Activated naive CD4-positive, alpha-beta T cell treated with anti-CD3 and anti-CD28 coated beads for 36 hours (primary cell): ENCODE measurements around the gene PTPN6. TPM values are rescaled to one million over a fixed set of nuclear protein-coding genes. Genes with fewer than 3 reads are reported as not detected.

Source experiments
- CTCF ChIA-PET: fragments of 350-600 bp; sonication (Branson Sonifier 250); formaldehyde crosslinking; loops from one replicate; lab custom pipeline; 2021; ENCODE audit warnings: antibody characterized with exemption; lab: Charles Lee
- DNase-seq: peaks from one replicate; pipeline ENCODE4 v3.0.0-alpha.2; 2020
- H3K27ac Mint-ChIP-seq: one replicate; pipeline ENCODE4 v1.8.0; 2021; ENCODE audit warnings: mild to moderate bottlenecking, mixed read lengths
- H3K27me3 Mint-ChIP-seq: one replicate; pipeline ENCODE4 v1.8.0; 2021; ENCODE audit warnings: low read depth, mixed read lengths
- H3K36me3 Mint-ChIP-seq: one replicate; pipeline ENCODE4 v1.8.0; 2021; ENCODE audit warnings: low read depth, mixed read lengths
- H3K4me1 Mint-ChIP-seq: one replicate; pipeline ENCODE4 v1.8.0; 2021; ENCODE audit warnings: low read depth, mixed read lengths
- H3K4me3 Mint-ChIP-seq: one replicate; pipeline ENCODE4 v1.8.0; 2021; ENCODE audit warnings: mild to moderate bottlenecking, moderate library complexity, mixed read lengths
- H3K9me3 Mint-ChIP-seq: one replicate; pipeline ENCODE4 v1.8.0; 2021; ENCODE audit warnings: mixed read lengths
- intact Hi-C: fragments of 100-400 bp; cut with micrococcal nuclease; formaldehyde crosslinking; loops from one replicate; pipeline ENCODE4 v1.15.1; 2023
- total RNA-seq, 2 experiments: library from RNA; stranded (reverse); gene quantifications; one replicate each; pipeline ENCODE4 v1.2.3, GENCODE V29; 2021

Gene PTPN6
- total RNA-seq, 2 experiments from 2014 or later = 334 to 348 TPM

DNA sequence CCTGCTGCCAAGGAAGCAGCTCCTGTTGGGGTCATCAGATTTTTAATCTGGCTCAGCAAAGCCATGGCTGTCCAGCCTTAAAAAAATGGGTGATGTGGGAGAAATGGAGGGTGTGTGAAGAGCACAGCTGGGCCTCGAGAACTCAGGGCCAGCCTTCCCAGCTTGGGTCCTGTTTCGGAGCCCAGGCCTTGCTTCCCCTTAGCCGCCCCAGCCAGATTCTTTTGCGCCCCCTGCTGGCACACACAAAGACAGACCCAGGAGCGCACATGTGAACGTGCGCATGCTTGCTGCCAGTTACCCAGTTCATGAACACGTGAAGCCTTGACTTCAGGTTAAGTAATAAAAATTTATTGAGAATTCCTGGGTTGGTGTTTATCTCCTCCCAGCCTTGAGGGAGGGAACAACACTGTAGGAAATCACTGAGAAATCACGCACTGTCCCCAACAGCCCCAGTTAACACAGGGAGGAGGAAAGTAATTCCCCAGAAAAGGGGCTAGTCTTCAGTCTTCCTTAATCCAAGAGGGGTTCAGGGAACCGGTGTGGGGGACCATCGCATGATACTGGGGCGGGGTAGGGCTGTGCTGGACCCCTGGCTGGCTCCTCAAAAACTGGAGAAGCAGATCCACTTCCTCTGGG lies 14.0 kb downstream of the PTPN6 start:
- peak; percentile 95 for DNase-seq
- CTCF ChIA-PET = interaction anchor here (1.0 to 12.0 kb wide), 12 partner anchors 9 to 148 kb away, joined by 3 to 397 read pairs (median 4); partner anchors contain the start of genes C12orf57, PTPN6 and RNU7-1
- peak overlapping the region; percentile 93 for H3K27ac Mint-ChIP-seq
- no peak overlapping the region for H3K4me3 Mint-ChIP-seq
- no peaks in the 10 kb centered on the region for H3K9me3 Mint-ChIP-seq
- H3K36me3 Mint-ChIP-seq = peaks cover 52% of the 10 kb centered on the region
- intact Hi-C loops = loop anchor here (1.0 kb wide), 2 partner anchors 21 to 41 kb away; partner anchors contain the start of gene C12orf57
- peaks cover 81% of the 10 kb centered on the region for H3K4me1 Mint-ChIP-seq
- no peaks in the 10 kb centered on the region for H3K27me3 Mint-ChIP-seq

DNA sequence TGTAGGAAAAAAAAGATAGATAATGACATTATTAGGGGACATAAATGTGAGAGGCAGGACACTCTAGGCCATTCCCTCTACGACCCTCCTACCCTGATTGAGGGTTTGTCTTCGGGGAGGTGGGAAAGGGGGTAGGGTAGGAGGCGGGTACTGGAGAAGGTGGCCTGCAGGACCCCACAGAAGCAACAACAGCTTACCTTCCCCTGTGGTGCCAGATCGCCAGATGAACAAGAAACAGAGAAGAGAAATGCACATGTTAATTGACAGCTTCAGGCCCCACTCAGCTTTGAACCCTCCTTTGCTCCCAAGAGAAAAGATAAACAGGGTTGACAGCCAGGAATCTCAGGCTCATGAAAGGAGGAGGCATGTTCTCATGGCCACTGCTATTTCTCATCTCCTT lies 14.6 kb downstream of the PTPN6 start:
- H3K27ac Mint-ChIP-seq = peak overlapping the region; percentile 93
- DNase-seq = no peak
- CTCF ChIA-PET = interaction anchor here (1.1 to 12.0 kb wide), 4 partner anchors 8 to 74 kb away, joined by 3 to 397 read pairs (median 5); partner anchors contain the start of genes C12orf57, PTPN6 and RNU7-1
- intact Hi-C loops = loop anchor here (1.0 kb wide), 2 partner anchors 21 to 41 kb away; partner anchors contain the start of gene C12orf57
- peaks cover 49% of the 10 kb centered on the region for H3K36me3 Mint-ChIP-seq
- H3K4me3 Mint-ChIP-seq = no peak overlapping the region
- no peaks in the 10 kb centered on the region for H3K27me3 Mint-ChIP-seq
- no peaks in the 10 kb centered on the region for H3K9me3 Mint-ChIP-seq
- peaks cover 76% of the 10 kb centered on the region for H3K4me1 Mint-ChIP-seq

- peak overlapping the region; percentile 93 for H3K27ac Mint-ChIP-seq
- no peaks in the 10 kb centered on the region for H3K9me3 Mint-ChIP-seq
- DNase-seq = no peak
- H3K36me3 Mint-ChIP-seq = peaks cover 46% of the 10 kb centered on the region
- no peaks in the 10 kb centered on the region for H3K27me3 Mint-ChIP-seq
- H3K4me1 Mint-ChIP-seq = peaks cover 72% of the 10 kb centered on the region
- intact Hi-C loops = no loop called here
- CTCF ChIA-PET = interaction anchor here (0.7 to 12.0 kb wide), 6 partner anchors 8 to 75 kb away, joined by 3 to 397 read pairs (median 4); partner anchors contain the start of genes C12orf57, PTPN6 and RNU7-1
- peak overlapping the region; percentile 43 for H3K4me3 Mint-ChIP-seq
Measured at GRCh38 chr12:6966351-6966750, 15.2 kb downstream of the PTPN6 start.

GRCh38 chr12:6967651-6968100 lies 16.5 kb downstream of the PTPN6 start:
- Mint-ChIP-seq H3K36me3 (peaks cover 53% of the 10 kb centered on the region), H3K27ac (peak overlapping the region; percentile 63), H3K4me3 (no peak overlapping the region), H3K27me3 (no peaks in the 10 kb centered on the region), H3K9me3 (no peaks in the 10 kb centered on the region), H3K4me1 (peaks cover 70% of the 10 kb centered on the region)
- intact Hi-C loops = no loop called here
- no peak for DNase-seq
- CTCF ChIA-PET = interaction anchor here (0.6 to 2.7 kb wide), 4 partner anchors 22 to 178 kb away, joined by 3 to 41 read pairs (median 5); partner anchors contain the start of genes C12orf57 and RNU7-1

DNA sequence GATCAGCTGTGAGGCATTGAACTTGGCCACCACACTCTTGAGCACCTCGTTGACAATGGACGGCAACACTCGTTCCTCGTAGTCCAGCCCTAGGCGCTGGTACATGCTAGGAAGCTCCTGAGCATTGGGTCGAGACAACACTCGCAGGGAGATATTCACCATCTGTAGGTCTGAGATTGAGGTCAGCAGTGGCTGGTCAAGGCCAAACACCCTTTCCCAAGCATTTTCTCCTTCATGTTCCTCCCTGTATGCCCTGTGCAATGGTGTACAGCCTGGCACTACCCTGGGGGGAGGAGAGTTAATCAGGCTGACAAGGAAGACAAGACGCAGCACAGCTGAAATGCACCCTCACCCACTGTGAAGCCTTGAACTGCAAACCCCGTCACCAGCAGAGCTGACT lies 17.3 kb downstream of the PTPN6 start:
- CTCF ChIA-PET = interaction anchor here (0.8 to 2.7 kb wide), 6 partner anchors 9 to 144 kb away, joined by 3 to 41 read pairs (median 4); partner anchors contain the start of genes C12orf57 and RNU7-1
- peak overlapping the region; percentile 100 for H3K4me3 Mint-ChIP-seq
- H3K36me3 Mint-ChIP-seq = peaks cover 58% of the 10 kb centered on the region
- no peaks in the 10 kb centered on the region for H3K27me3 Mint-ChIP-seq
- no peaks in the 10 kb centered on the region for H3K9me3 Mint-ChIP-seq
- DNase-seq = no peak
- H3K27ac Mint-ChIP-seq = peak overlapping the region; percentile 99
- intact Hi-C loops = no loop called here
- peaks cover 73% of the 10 kb centered on the region for H3K4me1 Mint-ChIP-seq

GRCh38 chr12:6970096-6970527 lies 19.0 kb downstream of the PTPN6 start:
- H3K4me3 Mint-ChIP-seq = peak overlapping the region; percentile 100
- H3K36me3 Mint-ChIP-seq = peaks cover 66% of the 10 kb centered on the region
- H3K9me3 Mint-ChIP-seq = no peaks in the 10 kb centered on the region
- peaks cover 71% of the 10 kb centered on the region for H3K4me1 Mint-ChIP-seq
- H3K27me3 Mint-ChIP-seq = no peaks in the 10 kb centered on the region
- intact Hi-C loops = loop anchor here (1.0 to 2.0 kb wide), 11 partner anchors 26 to 307 kb away; partner anchors contain the start of genes C12orf57, C1R, C1RL and ING4
- peak overlapping the region; percentile 99 for H3K27ac Mint-ChIP-seq
- CTCF ChIA-PET = interaction anchor here (1.8 to 2.7 kb wide), 2 partner anchors 25 to 138 kb away, joined by 4 to 41 read pairs; partner anchors contain the start of genes C12orf57 and RNU7-1
- peak; percentile 31 for DNase-seq

DNA sequence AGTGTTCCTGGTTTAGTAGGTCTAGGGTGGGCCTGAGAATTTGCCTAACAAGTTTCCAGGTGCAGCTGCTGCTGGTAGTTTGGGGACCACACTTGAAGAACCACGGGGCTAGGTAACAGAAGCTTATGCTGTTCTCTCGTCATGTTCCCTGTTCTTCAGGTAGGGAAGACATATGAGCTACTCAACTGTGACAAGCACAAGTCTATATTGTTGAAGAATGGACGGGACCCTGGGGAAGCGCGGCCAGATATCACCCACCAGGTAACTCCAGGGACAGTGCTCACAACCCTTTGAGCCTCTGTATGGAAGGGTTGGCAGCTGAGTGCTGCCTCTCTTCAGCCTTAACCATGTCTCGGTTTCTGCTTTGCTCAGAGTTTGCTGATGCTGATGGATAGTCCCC lies 23.0 kb downstream of the PTPN6 start:
- CTCF ChIA-PET = interaction anchor here (1.0 to 1.2 kb wide), 3 partner anchors 28 to 137 kb away, joined by 3 to 7 read pairs (median 4); partner anchors contain the start of gene LPCAT3
- intact Hi-C loops = no loop called here
- peaks cover 38% of the 10 kb centered on the region for H3K4me1 Mint-ChIP-seq
- H3K4me3 Mint-ChIP-seq = no peak overlapping the region
- H3K27ac Mint-ChIP-seq = peak overlapping the region; percentile 54
- no peaks in the 10 kb centered on the region for H3K9me3 Mint-ChIP-seq
- H3K27me3 Mint-ChIP-seq = no peaks in the 10 kb centered on the region
- H3K36me3 Mint-ChIP-seq = peaks cover 64% of the 10 kb centered on the region
- DNase-seq = no peak

- intact Hi-C loops = no loop called here
- no peak overlapping the region for H3K4me3 Mint-ChIP-seq
- peaks cover 60% of the 10 kb centered on the region for H3K36me3 Mint-ChIP-seq
- CTCF ChIA-PET = interaction anchor here (0.8 to 1.3 kb wide), 4 partner anchors 15 to 31 kb away, joined by 3 to 4 read pairs (median 4); no protein-coding TSS in a partner anchor
- DNase-seq = no peak
- H3K9me3 Mint-ChIP-seq = no peaks in the 10 kb centered on the region
- H3K27me3 Mint-ChIP-seq = no peaks in the 10 kb centered on the region
- H3K27ac Mint-ChIP-seq = peak overlapping the region; percentile 46
- peaks cover 32% of the 10 kb centered on the region for H3K4me1 Mint-ChIP-seq
Measured at GRCh38 chr12:6975297-6976032, 24.3 kb downstream of the PTPN6 start.

DNA sequence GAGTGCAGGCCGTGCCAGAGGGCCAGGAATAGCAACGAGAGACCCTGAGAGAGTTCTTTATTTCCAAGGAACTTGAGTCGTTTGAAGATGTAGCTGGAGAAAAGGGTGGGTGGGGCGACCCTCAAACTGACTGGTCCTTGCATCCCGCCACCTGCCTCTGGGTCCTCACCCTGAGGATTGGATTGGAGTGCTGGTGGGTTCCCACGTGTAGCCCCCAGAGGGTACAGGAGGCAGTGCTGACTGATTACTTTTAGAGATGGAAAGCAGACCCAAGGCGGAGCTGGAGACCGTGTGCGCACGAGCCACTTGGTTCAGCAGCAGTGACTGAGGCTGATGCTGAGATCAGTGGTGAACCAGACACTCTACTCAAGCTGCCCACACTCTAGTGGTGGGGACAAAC lies 26.5 kb downstream of the PTPN6 start:
- Mint-ChIP-seq H3K36me3 (peaks cover 58% of the 10 kb centered on the region), H3K27ac (no peak overlapping the region), H3K4me1 (peaks cover 19% of the 10 kb centered on the region), H3K9me3 (no peaks in the 10 kb centered on the region), H3K4me3 (no peak overlapping the region), H3K27me3 (no peaks in the 10 kb centered on the region)
- no peak for DNase-seq
- intact Hi-C loops = no loop called here
- CTCF ChIA-PET = interaction anchor here (0.6 to 1.0 kb wide), 3 partner anchors 26 to 413 kb away, joined by 3 to 4 read pairs (median 3); partner anchors contain the start of gene PTPN6

GRCh38 chr12:6978188-6978587 lies 27.0 kb downstream of the PTPN6 start:
- intact Hi-C loops = no loop called here
- H3K4me1 Mint-ChIP-seq = peaks cover 14% of the 10 kb centered on the region
- H3K4me3 Mint-ChIP-seq = no peak overlapping the region
- peak overlapping the region; percentile 72 for H3K27ac Mint-ChIP-seq
- H3K27me3 Mint-ChIP-seq = no peaks in the 10 kb centered on the region
- no peaks in the 10 kb centered on the region for H3K9me3 Mint-ChIP-seq
- CTCF ChIA-PET = interaction anchor here (0.6 to 1.0 kb wide), 3 partner anchors 27 to 414 kb away, joined by 3 to 4 read pairs (median 3); partner anchors contain the start of gene PTPN6
- H3K36me3 Mint-ChIP-seq = peaks cover 53% of the 10 kb centered on the region
- no peak for DNase-seq

DNA sequence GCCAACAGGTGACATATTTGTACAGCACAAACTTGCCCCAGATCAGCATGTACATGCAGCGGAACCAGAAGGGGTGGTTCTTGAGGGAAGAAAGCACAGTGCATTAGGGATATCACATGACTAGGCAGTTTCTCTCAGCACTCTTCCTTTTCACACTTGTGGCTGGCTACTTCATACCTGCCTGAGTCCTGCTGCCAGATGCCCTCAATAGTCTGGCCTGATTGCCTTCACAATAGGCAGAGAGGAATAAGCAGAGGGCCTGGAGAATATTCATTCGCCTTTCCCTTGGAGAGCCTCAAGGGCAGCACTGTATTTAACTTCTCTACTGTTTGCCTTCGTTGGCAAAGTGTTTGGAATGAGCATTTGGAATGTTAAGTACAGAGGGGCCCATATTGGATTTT lies 27.5 kb downstream of the PTPN6 start:
- intact Hi-C loops = no loop called here
- Mint-ChIP-seq H3K9me3 (no peaks in the 10 kb centered on the region), H3K4me3 (no peak overlapping the region), H3K36me3 (peaks cover 51% of the 10 kb centered on the region), H3K27ac (peak overlapping the region; percentile 72), H3K4me1 (peaks cover 12% of the 10 kb centered on the region), H3K27me3 (no peaks in the 10 kb centered on the region)
- CTCF ChIA-PET = interaction anchor here (0.9 kb wide), 1 partner anchor 10 kb away, joined by 3 read pairs; no protein-coding TSS in a partner anchor
- no peak for DNase-seq
